Measurements from ENCODE around the gene WASF2.
A peak's percentile ranks its signal among the peaks of the same experiment; 100 is the strongest.
"Not testable (repeated sequence)": the region's sequence is repeated elsewhere in the genome, so short reads cannot be mapped to it uniquely, and the experiment has no call there.

Gene WASF2

GRCh38 chr1:27413004-27413403, 77.0 kb downstream of the WASF2 start:
- H3K9me3 ChIP-seq (ENCODE audit: control insufficient read depth in 2 of 2, low read length in 2 of 2) = no peaks in the 10 kb centered on the region
- no peaks in the 10 kb centered on the region for H3K27me3 ChIP-seq (ENCODE audit: control insufficient read depth in 1 of 2, insufficient read depth in 2 of 2, low read length in 2 of 2)
- no peak overlapping the region for H3K27ac ChIP-seq (ENCODE audit: low read length)
- H3K4me3 ChIP-seq (ENCODE audit: low read length in 2 of 2) = no peak overlapping the region
- H3K4me1 ChIP-seq (ENCODE audit: control insufficient read depth, insufficient read depth, low read length) = peaks cover 16% of the 10 kb centered on the region
- peak overlapping the region in 1 of 2 donors; percentile 42 for H3K9ac ChIP-seq (ENCODE audit: low read length in 2 of 2)
- H3K36me3 ChIP-seq (ENCODE audit: control insufficient read depth in 2 of 2, insufficient read depth in 2 of 2, low read length in 2 of 2) = peaks cover 68% of the 10 kb centered on the region in 2 donors

- no peak overlapping the region for H3K27ac ChIP-seq (ENCODE audit: low read length)
- H3K9me3 ChIP-seq (ENCODE audit: control insufficient read depth in 2 of 2, low read length in 2 of 2) = no peaks in the 10 kb centered on the region
- H3K4me3 ChIP-seq (ENCODE audit: low read length in 2 of 2) = no peak overlapping the region
- no peak overlapping the region for H3K9ac ChIP-seq (ENCODE audit: low read length in 2 of 2)
- H3K27me3 ChIP-seq (ENCODE audit: control insufficient read depth in 1 of 2, insufficient read depth in 2 of 2, low read length in 2 of 2) = no peaks in the 10 kb centered on the region
- H3K36me3 ChIP-seq (ENCODE audit: control insufficient read depth in 2 of 2, insufficient read depth in 2 of 2, low read length in 2 of 2) = peaks cover 70 to 71% of the 10 kb centered on the region in 2 donors
- H3K4me1 ChIP-seq (ENCODE audit: control insufficient read depth, insufficient read depth, low read length) = peaks cover 11% of the 10 kb centered on the region
These were observed 77.5 kb downstream of the WASF2 start for GRCh38 chr1:27412502-27412901.

- Histone ChIP-seq H3K9me3 (ENCODE audit: control insufficient read depth in 2 of 2, low read length in 2 of 2) (no peaks in the 10 kb centered on the region), H3K9ac (ENCODE audit: low read length in 2 of 2) (no peak overlapping the region), H3K4me1 (ENCODE audit: control insufficient read depth, insufficient read depth, low read length) (peaks cover 12% of the 10 kb centered on the region), H3K4me3 (ENCODE audit: low read length in 2 of 2) (no peak overlapping the region), H3K36me3 (ENCODE audit: control insufficient read depth in 2 of 2, insufficient read depth in 2 of 2, low read length in 2 of 2) (peaks cover 66 to 69% of the 10 kb centered on the region in 2 donors), H3K27me3 (ENCODE audit: control insufficient read depth in 1 of 2, insufficient read depth in 2 of 2, low read length in 2 of 2) (no peaks in the 10 kb centered on the region), H3K27ac (ENCODE audit: low read length) (no peak overlapping the region)
These were observed 79.3 kb downstream of the WASF2 start for GRCh38 chr1:27410709-27411108.

- no peaks in the 10 kb centered on the region for H3K9me3 ChIP-seq (ENCODE audit: control insufficient read depth in 2 of 2, low read length in 2 of 2)
- no peak overlapping the region for H3K27ac ChIP-seq (ENCODE audit: low read length)
- no peak overlapping the region for H3K9ac ChIP-seq (ENCODE audit: low read length in 2 of 2)
- no peaks in the 10 kb centered on the region for H3K27me3 ChIP-seq (ENCODE audit: control insufficient read depth in 1 of 2, insufficient read depth in 2 of 2, low read length in 2 of 2)
- peaks cover 22% of the 10 kb centered on the region for H3K4me1 ChIP-seq (ENCODE audit: control insufficient read depth, insufficient read depth, low read length)
- H3K36me3 ChIP-seq (ENCODE audit: control insufficient read depth in 2 of 2, insufficient read depth in 2 of 2, low read length in 2 of 2) = peaks cover 58 to 60% of the 10 kb centered on the region in 2 donors
- no peak overlapping the region for H3K4me3 ChIP-seq (ENCODE audit: low read length in 2 of 2)
These were observed 80.3 kb downstream of the WASF2 start for GRCh38 chr1:27409669-27410068.

- H3K9ac ChIP-seq (ENCODE audit: low read length in 2 of 2) = no peak overlapping the region
- peaks cover 43 to 46% of the 10 kb centered on the region in 2 donors for H3K36me3 ChIP-seq (ENCODE audit: control insufficient read depth in 2 of 2, insufficient read depth in 2 of 2, low read length in 2 of 2)
- H3K27ac ChIP-seq (ENCODE audit: low read length) = peak overlapping the region; percentile 24
- H3K4me3 ChIP-seq (ENCODE audit: low read length in 2 of 2) = no peak overlapping the region
- no peaks in the 10 kb centered on the region for H3K9me3 ChIP-seq (ENCODE audit: control insufficient read depth in 2 of 2, low read length in 2 of 2)
- peaks cover 35% of the 10 kb centered on the region for H3K4me1 ChIP-seq (ENCODE audit: control insufficient read depth, insufficient read depth, low read length)
- no peaks in the 10 kb centered on the region for H3K27me3 ChIP-seq (ENCODE audit: control insufficient read depth in 1 of 2, insufficient read depth in 2 of 2, low read length in 2 of 2)
These were observed 81.8 kb downstream of the WASF2 start for GRCh38 chr1:27408151-27408550.

GRCh38 chr1:27406791-27407190, 83.2 kb downstream of the WASF2 start:
- H3K4me3 ChIP-seq (ENCODE audit: low read length in 2 of 2); H3K9ac ChIP-seq (ENCODE audit: low read length in 2 of 2); H3K27me3 ChIP-seq (ENCODE audit: control insufficient read depth in 1 of 2, insufficient read depth in 2 of 2, low read length in 2 of 2); H3K9me3 ChIP-seq (ENCODE audit: control insufficient read depth in 2 of 2, low read length in 2 of 2): not testable (repeated sequence)
- Histone ChIP-seq H3K27ac (ENCODE audit: low read length) (peak overlapping the region; percentile 18), H3K4me1 (ENCODE audit: control insufficient read depth, insufficient read depth, low read length) (peaks cover 48% of the 10 kb centered on the region), H3K36me3 (ENCODE audit: control insufficient read depth in 2 of 2, insufficient read depth in 2 of 2, low read length in 2 of 2) (peaks cover 33 to 35% of the 10 kb centered on the region in 2 donors)

GRCh38 chr1:27406362-27406680, 83.6 kb downstream of the WASF2 start:
- H3K9ac ChIP-seq (ENCODE audit: low read length in 2 of 2) = peak overlapping the region; percentile 1 to 13
- H3K4me1 ChIP-seq (ENCODE audit: control insufficient read depth, insufficient read depth, low read length) = peaks cover 51% of the 10 kb centered on the region
- H3K9me3 ChIP-seq (ENCODE audit: control insufficient read depth in 2 of 2, low read length in 2 of 2) = no peaks in the 10 kb centered on the region
- H3K27ac ChIP-seq (ENCODE audit: low read length) = peak overlapping the region; percentile 81
- peaks cover 31 to 34% of the 10 kb centered on the region in 2 donors for H3K36me3 ChIP-seq (ENCODE audit: control insufficient read depth in 2 of 2, insufficient read depth in 2 of 2, low read length in 2 of 2)
- no peak overlapping the region for H3K4me3 ChIP-seq (ENCODE audit: low read length in 2 of 2)
- H3K27me3 ChIP-seq (ENCODE audit: control insufficient read depth in 1 of 2, insufficient read depth in 2 of 2, low read length in 2 of 2) = no peaks in the 10 kb centered on the region

DNA sequence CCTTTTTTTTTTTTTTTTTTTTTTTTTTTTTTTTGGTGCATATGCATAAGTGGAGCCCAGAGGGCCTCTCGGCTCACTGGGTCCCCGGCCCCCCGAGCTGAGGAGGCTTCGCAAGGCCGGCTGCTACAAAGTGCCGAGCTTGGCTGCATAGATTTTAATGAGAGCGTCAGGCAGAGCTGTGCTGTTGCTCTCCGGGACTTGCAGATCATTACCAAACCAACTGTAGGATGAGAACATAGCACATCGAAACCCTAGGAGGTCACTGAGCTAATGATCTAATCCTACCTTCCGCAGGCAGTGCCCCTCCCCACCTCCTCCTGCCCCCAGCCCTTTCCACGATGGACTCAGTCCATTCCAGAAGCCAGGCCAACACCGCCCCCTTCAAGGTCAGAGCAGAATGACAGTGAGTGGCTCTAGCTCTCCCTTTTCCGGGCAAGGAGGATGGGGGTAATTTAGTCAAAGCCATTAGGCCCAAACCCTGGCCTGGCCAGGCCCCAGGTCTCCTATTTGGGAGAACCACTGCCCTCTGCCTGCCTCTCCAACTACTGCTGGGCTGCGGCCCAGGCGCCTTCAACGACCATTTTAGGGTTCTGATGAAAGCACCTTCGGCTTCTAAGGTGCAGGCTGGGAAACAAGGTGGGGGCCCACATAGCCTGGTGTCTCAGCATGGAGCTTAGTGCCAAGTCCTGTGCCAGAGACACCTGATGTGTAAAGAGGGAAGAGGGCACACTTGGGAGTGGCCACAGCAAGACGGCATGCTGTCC, 84.2 kb downstream of the WASF2 start:
- H3K9ac ChIP-seq (ENCODE audit: low read length in 2 of 2) = peak overlapping the region; percentile 1 to 13
- H3K9me3 ChIP-seq (ENCODE audit: control insufficient read depth in 2 of 2, low read length in 2 of 2); H3K27me3 ChIP-seq (ENCODE audit: control insufficient read depth in 1 of 2, insufficient read depth in 2 of 2, low read length in 2 of 2); H3K4me3 ChIP-seq (ENCODE audit: low read length in 2 of 2): not testable (repeated sequence)
- peak overlapping the region; percentile 81 for H3K27ac ChIP-seq (ENCODE audit: low read length)
- peaks cover 27 to 29% of the 10 kb centered on the region in 2 donors for H3K36me3 ChIP-seq (ENCODE audit: control insufficient read depth in 2 of 2, insufficient read depth in 2 of 2, low read length in 2 of 2)
- H3K4me1 ChIP-seq (ENCODE audit: control insufficient read depth, insufficient read depth, low read length) = peaks cover 56% of the 10 kb centered on the region

DNA sequence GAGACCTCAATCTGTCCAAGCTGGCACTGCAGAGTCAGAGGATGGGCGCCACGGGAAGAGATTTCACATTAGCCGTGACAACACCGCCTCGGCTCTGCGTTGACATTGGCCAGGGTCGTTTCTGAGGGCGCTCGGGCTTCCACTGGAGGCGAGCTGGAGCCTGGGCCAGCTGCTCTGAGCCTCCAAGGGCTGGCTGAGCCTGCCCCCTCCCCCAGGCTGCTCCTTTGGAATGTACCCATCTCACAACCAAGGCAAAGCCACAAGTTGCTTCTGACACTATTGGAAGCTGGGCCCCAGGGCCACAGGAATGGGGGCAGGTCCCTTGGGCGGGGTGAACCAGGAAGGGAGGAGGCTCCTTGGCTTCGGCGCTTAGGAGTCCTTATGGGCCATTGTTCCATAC, 84.9 kb downstream of the WASF2 start:
- Histone ChIP-seq H3K9me3 (ENCODE audit: control insufficient read depth in 2 of 2, low read length in 2 of 2) (no peaks in the 10 kb centered on the region), H3K4me1 (ENCODE audit: control insufficient read depth, insufficient read depth, low read length) (peaks cover 58% of the 10 kb centered on the region), H3K9ac (ENCODE audit: low read length in 2 of 2) (peak overlapping the region in 1 of 2 donors; percentile 13), H3K27me3 (ENCODE audit: control insufficient read depth in 1 of 2, insufficient read depth in 2 of 2, low read length in 2 of 2) (no peaks in the 10 kb centered on the region), H3K36me3 (ENCODE audit: control insufficient read depth in 2 of 2, insufficient read depth in 2 of 2, low read length in 2 of 2) (peaks cover 20 to 22% of the 10 kb centered on the region in 2 donors), H3K4me3 (ENCODE audit: low read length in 2 of 2) (no peak overlapping the region), H3K27ac (ENCODE audit: low read length) (peak overlapping the region; percentile 81)

GRCh38 chr1:27403931-27404330, 86.0 kb downstream of the WASF2 start:
- Histone ChIP-seq H3K4me1 (ENCODE audit: control insufficient read depth, insufficient read depth, low read length) (peaks cover 63% of the 10 kb centered on the region), H3K9me3 (ENCODE audit: control insufficient read depth in 2 of 2, low read length in 2 of 2) (no peaks in the 10 kb centered on the region), H3K36me3 (ENCODE audit: control insufficient read depth in 2 of 2, insufficient read depth in 2 of 2, low read length in 2 of 2) (peaks cover 17 to 21% of the 10 kb centered on the region in 2 donors), H3K9ac (ENCODE audit: low read length in 2 of 2) (peak overlapping the region in 1 of 2 donors; percentile 18), H3K27me3 (ENCODE audit: control insufficient read depth in 1 of 2, insufficient read depth in 2 of 2, low read length in 2 of 2) (no peaks in the 10 kb centered on the region), H3K27ac (ENCODE audit: low read length) (peak overlapping the region; percentile 81), H3K4me3 (ENCODE audit: low read length in 2 of 2) (peak overlapping the region in 1 of 2 donors; percentile 47)

- H3K27me3 ChIP-seq (ENCODE audit: control insufficient read depth in 1 of 2, insufficient read depth in 2 of 2, low read length in 2 of 2) = peaks cover 0 to 3% of the 10 kb centered on the region in 2 donors
- H3K4me1 ChIP-seq (ENCODE audit: control insufficient read depth, insufficient read depth, low read length) = peaks cover 63% of the 10 kb centered on the region
- peak overlapping the region in 1 of 2 donors; percentile 47 for H3K4me3 ChIP-seq (ENCODE audit: low read length in 2 of 2)
- H3K27ac ChIP-seq (ENCODE audit: low read length) = peak overlapping the region; percentile 81
- peaks cover 11 to 13% of the 10 kb centered on the region in 2 donors for H3K36me3 ChIP-seq (ENCODE audit: control insufficient read depth in 2 of 2, insufficient read depth in 2 of 2, low read length in 2 of 2)
- peak overlapping the region; percentile 18 to 42 for H3K9ac ChIP-seq (ENCODE audit: low read length in 2 of 2)
- no peaks in the 10 kb centered on the region for H3K9me3 ChIP-seq (ENCODE audit: control insufficient read depth in 2 of 2, low read length in 2 of 2)
These were observed 86.8 kb downstream of the WASF2 start for GRCh38 chr1:27403065-27403726.
